WERI-Rb-1 (cell line): ENCODE results near the gene PITPNC1.
"Not testable (repeated sequence)": the region's sequence is repeated elsewhere in the genome, so short reads cannot be mapped to it uniquely, and the experiment has no call there.

Experiments used
- DNase-seq: peaks from one replicate; pipeline ENCODE4 v3.0.0-alpha.2; 2020
- H3K27ac ChIP-seq: fragments of 250-450 bp; sonication (Bioruptor Pico); 2 replicates; pipeline ENCODE4 v1.5.1; 2020; ENCODE audit warnings: mild to moderate bottlenecking, moderate library complexity
- H3K27me3 ChIP-seq: fragments of 250-450 bp; sonication (Bioruptor Pico); 2 replicates; pipeline ENCODE4 v1.5.1; 2021; ENCODE audit warnings: mild to moderate bottlenecking, low read depth, moderate library complexity; ENCODE audit not compliant: insufficient read depth, severe bottlenecking
- H3K36me3 ChIP-seq: fragments of 250-450 bp; sonication (Bioruptor Pico); 2 replicates; pipeline ENCODE4 v1.5.1; 2020; ENCODE audit warnings: mild to moderate bottlenecking, moderate library complexity
- H3K4me3 ChIP-seq: 2 replicates; pipeline ENCODE4 v1.5.1; 2011; ENCODE audit warnings: low read depth, mild to moderate bottlenecking, control low read depth, low read length
- H3K9me3 ChIP-seq: fragments of 250-450 bp; sonication (Bioruptor Pico); 2 replicates; pipeline ENCODE4 v1.5.1; 2021; ENCODE audit warnings: mild to moderate bottlenecking, moderate library complexity; ENCODE audit not compliant: severe bottlenecking
- CTCF ChIP-seq: IDR thresholded peaks from 2 replicates; pipeline ENCODE4 v1.5.1; 2011; ENCODE audit warnings: low read depth, mild to moderate bottlenecking, control low read depth, inconsistent platforms, low read length

The PITPNC1 gene

GRCh38 chr17:67401106-67401505 lies 24.0 kb downstream of the PITPNC1 start:
- H3K9me3 ChIP-seq, result peaks cover 5% of the 10 kb centered on the region
- no peak overlapping the region for H3K27ac ChIP-seq
- TF ChIP-seq CTCF, result no peak
- H3K27me3 ChIP-seq, result no peaks in the 10 kb centered on the region
- H3K4me3 ChIP-seq, result no peak overlapping the region
- no peak for DNase-seq
- H3K36me3 ChIP-seq, result no peaks in the 10 kb centered on the region

GRCh38 chr17:67401598-67402504 lies 24.8 kb downstream of the PITPNC1 start:
- Histone ChIP-seq H3K9me3 (peaks cover 5% of the 10 kb centered on the region), H3K27ac (no peak overlapping the region), H3K27me3 (no peaks in the 10 kb centered on the region), H3K36me3 (no peaks in the 10 kb centered on the region), H3K4me3 (no peak overlapping the region)
- DNase-seq, result no peak
- TF ChIP-seq CTCF, result no peak

GRCh38 chr17:67403065-67403464 lies 26.0 kb downstream of the PITPNC1 start:
- H3K9me3 ChIP-seq, result no peaks in the 10 kb centered on the region
- H3K36me3 ChIP-seq, result no peaks in the 10 kb centered on the region
- no peak for DNase-seq
- no peaks in the 10 kb centered on the region for H3K27me3 ChIP-seq
- no peak for TF ChIP-seq CTCF
- H3K27ac ChIP-seq, result no peak overlapping the region
- no peak overlapping the region for H3K4me3 ChIP-seq

GRCh38 chr17:67403483-67403882 lies 26.4 kb downstream of the PITPNC1 start:
- Histone ChIP-seq H3K27ac (no peak overlapping the region), H3K27me3 (no peaks in the 10 kb centered on the region), H3K4me3 (no peak overlapping the region), H3K36me3 (no peaks in the 10 kb centered on the region), H3K9me3 (no peaks in the 10 kb centered on the region)
- no peak for DNase-seq
- no peak for TF ChIP-seq CTCF

GRCh38 chr17:67408455-67408830 lies 31.4 kb downstream of the PITPNC1 start:
- H3K27me3 ChIP-seq, DNase-seq, H3K36me3 ChIP-seq, H3K4me3 ChIP-seq, H3K27ac ChIP-seq, H3K9me3 ChIP-seq: not testable (repeated sequence)

GRCh38 chr17:67411397-67411796 lies 34.3 kb downstream of the PITPNC1 start:
- no peak overlapping the region for H3K27ac ChIP-seq
- H3K4me3 ChIP-seq, result no peak overlapping the region
- no peak for DNase-seq
- no peaks in the 10 kb centered on the region for H3K36me3 ChIP-seq
- peaks cover 6% of the 10 kb centered on the region for H3K9me3 ChIP-seq
- no peaks in the 10 kb centered on the region for H3K27me3 ChIP-seq
- no peak for TF ChIP-seq CTCF
